ENCODE results near the gene SMARCA1. TPM values are rescaled to one million over a fixed set of nuclear protein-coding genes. Genes with fewer than 3 reads are reported as not detected.

SMARCA1 gene
- total RNA-seq, 1 experiment from 2014 or later, result 38.8 TPM

DNA sequence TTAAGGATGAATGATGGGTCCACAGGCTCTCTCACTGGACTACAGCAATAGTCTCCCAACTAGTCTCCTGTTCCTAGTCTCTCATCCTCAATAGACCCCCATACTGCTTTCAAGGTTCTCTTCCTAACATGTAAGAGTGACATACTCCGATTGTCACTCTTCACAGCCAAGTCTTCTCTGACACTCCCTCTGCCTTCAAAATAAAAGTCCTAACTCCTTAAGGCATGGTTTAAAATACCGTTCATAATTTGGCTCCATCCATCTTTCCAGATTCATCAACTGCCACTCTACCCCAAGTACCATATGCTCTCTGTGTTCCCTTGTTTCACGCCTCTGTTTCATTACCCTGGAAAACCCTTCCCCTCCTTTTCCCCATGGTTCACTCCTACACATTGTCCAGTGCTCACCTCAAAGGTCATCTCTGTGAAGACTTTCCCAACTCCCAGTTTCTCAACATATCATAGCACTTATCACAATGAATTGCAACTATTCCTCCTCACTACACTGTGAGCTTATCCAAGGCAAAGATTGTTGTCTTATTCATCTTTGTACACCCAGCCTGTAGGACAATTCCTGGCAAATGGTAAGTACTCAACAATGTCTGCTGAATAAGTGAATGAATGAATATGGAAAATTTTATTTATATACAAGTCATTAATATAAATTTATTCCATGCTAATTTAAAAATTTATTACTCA lies 26.0 kb downstream of the SMARCA1 start:
- ChIA-PET CTCF (no interaction called here), POLR2A (no interaction called here), RAD21 (ENCODE audit: low non-redundant PET in 1 of 2, low total read pairs in 2 of 2, uncharacterized antibody in 2 of 2, unreplicated experiment in 2 of 2) (no interaction called here)
- TF ChIP-seq CTCF (IDR thresholded peaks at IDR 0.05 in 2 of 3, conservative IDR thresholded peaks at IDR 0.05 in 1 of 3; ENCODE audit: borderline replicate concordance in 1 of 3, insufficient read depth in 1 of 3, low read depth in 2 of 3, low read length in 2 of 3) (no peak), SIN3A (IDR thresholded peaks at IDR 0.05; ENCODE audit: low read depth) (no peak), CBX3 (IDR thresholded peaks at IDR 0.05; ENCODE audit: low read depth) (no peak)
- TF ChIP-seq, protein P1, sequence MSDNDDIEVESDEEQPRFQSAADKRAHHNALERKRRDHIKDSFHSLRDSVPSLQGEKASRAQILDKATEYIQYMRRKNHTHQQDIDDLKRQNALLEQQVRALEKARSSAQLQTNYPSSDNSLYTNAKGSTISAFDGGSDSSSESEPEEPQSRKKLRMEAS (IDR thresholded peaks at IDR 0.05), result no peak
- H4K20me1 ChIP-seq (ENCODE audit: insufficient read depth), result no peaks in the 10 kb centered on the region
- DNase-seq (ENCODE audit: low read depth, low spot score) (no peak), ATAC-seq (no peak)
- no peak overlapping the region for H2AFZ ChIP-seq (ENCODE audit: low read depth, low read length, poor library complexity, severe bottlenecking)
- H3K9ac ChIP-seq (ENCODE audit: low read length), result no peak overlapping the region
- H3K4me3 ChIP-seq (replicated peaks in 1 of 2; ENCODE audit: low read depth in 1 of 2, low read length in 2 of 2), result no peak overlapping the region
- H3K4me1 ChIP-seq (ENCODE audit: control insufficient read depth in 1 of 2, insufficient read depth in 2 of 2, low read length in 2 of 2), result peaks cover 0 to 16% of the 10 kb centered on the region in 2 experiments; a peak in 2 of 4 replicates
- H3K36me3 ChIP-seq (ENCODE audit: control insufficient read depth in 1 of 2, insufficient read depth in 2 of 2, low read length in 2 of 2), result peaks cover 0 to 9% of the 10 kb centered on the region in 2 experiments; a peak in 2 of 4 replicates
- no peaks in the 10 kb centered on the region for H3K9me3 ChIP-seq (ENCODE audit: control insufficient read depth in 1 of 2, insufficient read depth in 1 of 2, low read depth in 1 of 2, low read length in 2 of 2)
- no peaks in the 10 kb centered on the region for H3K27me3 ChIP-seq (ENCODE audit: insufficient read depth, low read length)
- no peaks in the 10 kb centered on the region for H3K79me2 ChIP-seq (ENCODE audit: insufficient read depth, low read length)
- H3K27ac ChIP-seq (ENCODE audit: low read depth, low read length), result no peak overlapping the region
- no peaks in the 10 kb centered on the region for H3K9me2 ChIP-seq (ENCODE audit: insufficient read depth)
- no peak overlapping the region for H3K4me2 ChIP-seq (ENCODE audit: low read length)
- BruUV-seq (replicated peaks), result no TSS peak
- intact Hi-C loops (cut with micrococcal nuclease), result no loop called here

GRCh38 chrX:129496625-129497024 lies 26.7 kb downstream of the SMARCA1 start:
- H3K9me2 ChIP-seq (ENCODE audit: insufficient read depth), result no peaks in the 10 kb centered on the region
- no peak overlapping the region for H2AFZ ChIP-seq (ENCODE audit: low read depth, low read length, poor library complexity, severe bottlenecking)
- no peak overlapping the region for H3K9ac ChIP-seq (ENCODE audit: low read length)
- no peak overlapping the region for H3K27ac ChIP-seq (ENCODE audit: low read depth, low read length)
- POLR2A ChIA-PET, result no interaction called here
- peaks cover 0 to 9% of the 10 kb centered on the region in 2 experiments; a peak in 2 of 4 replicates for H3K36me3 ChIP-seq (ENCODE audit: control insufficient read depth in 1 of 2, insufficient read depth in 2 of 2, low read length in 2 of 2)
- H3K4me2 ChIP-seq (ENCODE audit: low read length), result peak overlapping the region; percentile 27; the same call in 1 of the 2 replicates
- no peaks in the 10 kb centered on the region for H3K9me3 ChIP-seq (ENCODE audit: control insufficient read depth in 1 of 2, insufficient read depth in 1 of 2, low read depth in 1 of 2, low read length in 2 of 2)
- DNase-seq (ENCODE audit: low read depth, low spot score) (no peak), ATAC-seq (no peak)
- no peaks in the 10 kb centered on the region for H3K79me2 ChIP-seq (ENCODE audit: insufficient read depth, low read length)
- H4K20me1 ChIP-seq (ENCODE audit: insufficient read depth), result no peaks in the 10 kb centered on the region
- peaks cover 0 to 16% of the 10 kb centered on the region in 2 experiments; a peak in 2 of 4 replicates for H3K4me1 ChIP-seq (ENCODE audit: control insufficient read depth in 1 of 2, insufficient read depth in 2 of 2, low read length in 2 of 2)
- intact Hi-C loops (cut with micrococcal nuclease), result no loop called here
- H3K4me3 ChIP-seq (replicated peaks in 1 of 2; ENCODE audit: low read depth in 1 of 2, low read length in 2 of 2), result no peak overlapping the region
- CTCF ChIA-PET, result no interaction called here
- no TSS peak for BruUV-seq (replicated peaks)
- H3K27me3 ChIP-seq (ENCODE audit: insufficient read depth, low read length), result no peaks in the 10 kb centered on the region
- RAD21 ChIA-PET (ENCODE audit: low non-redundant PET in 1 of 2, low total read pairs in 2 of 2, uncharacterized antibody in 2 of 2, unreplicated experiment in 2 of 2), result no interaction called here
- no peak for TF ChIP-seq POLR2AphosphoS5 (IDR thresholded peaks at IDR 0.05; ENCODE audit: low read depth, low read length)
- TF ChIP-seq ZBTB33 (IDR thresholded peaks at IDR 0.05; ENCODE audit: extremely low read depth, insufficient replicate concordance, low read length), result no peak
- no peak for TF ChIP-seq TCF7L2 (IDR thresholded peaks at IDR 0.05; ENCODE audit: borderline replicate concordance, extremely low read depth, insufficient read depth, insufficient read length)
- no peak for TF ChIP-seq SIN3A (IDR thresholded peaks at IDR 0.05; ENCODE audit: low read depth)
- no peak for TF ChIP-seq CEBPB (IDR thresholded peaks at IDR 0.05; ENCODE audit: low read depth)
- no peak for TF ChIP-seq CBX3 (IDR thresholded peaks at IDR 0.05; ENCODE audit: low read depth)
- no peak for TF ChIP-seq ATF3 (IDR thresholded peaks at IDR 0.05)
- TF ChIP-seq ELF1 (IDR thresholded peaks at IDR 0.05; ENCODE audit: borderline replicate concordance, low read depth), result no peak
- no peak for TF ChIP-seq YY1 (IDR thresholded peaks at IDR 0.05; ENCODE audit: extremely low read depth, insufficient replicate concordance, low read depth, low read length)
- TF ChIP-seq ZNF274 (IDR thresholded peaks at IDR 0.05; ENCODE audit: low read depth, low read length), result no peak
- no peak for TF ChIP-seq EZH2phosphoT487 (IDR thresholded peaks at IDR 0.05; ENCODE audit: borderline replicate concordance)

Measured in HCT116 (cell line).